Gastrocnemius medialis (tissue), 4 donors: ENCODE results near the gene MMUT.

Experiments used
- POLR2A ChIP-seq, 2 donors: fragments of 450-650 bp; IDR thresholded peaks; one replicate each; pipeline ENCODE4 v1.6.1; 2017; ENCODE audit warnings: antibody characterized with exemption in 2 of 2, mild to moderate bottlenecking in 2 of 2, moderate library complexity in 2 of 2
- TF ChIP-seq, protein P1 (sequence below), 5 experiments: fragments of 450-650 bp in 3 of 5; fragments of 200-600 bp in 2 of 5; sonication (generic) in 2 of 5; IDR thresholded peaks in 4 of 5; conservative IDR thresholded peaks in 1 of 5; 1 replicate in 4 of 5; 2 replicates in 1 of 5; pipeline ENCODE4 v1.5.1; 2016 to 2019; ENCODE audit warnings: antibody characterized with exemption in 5 of 5, mild to moderate bottlenecking in 3 of 5, moderate library complexity in 3 of 5

DNA sequence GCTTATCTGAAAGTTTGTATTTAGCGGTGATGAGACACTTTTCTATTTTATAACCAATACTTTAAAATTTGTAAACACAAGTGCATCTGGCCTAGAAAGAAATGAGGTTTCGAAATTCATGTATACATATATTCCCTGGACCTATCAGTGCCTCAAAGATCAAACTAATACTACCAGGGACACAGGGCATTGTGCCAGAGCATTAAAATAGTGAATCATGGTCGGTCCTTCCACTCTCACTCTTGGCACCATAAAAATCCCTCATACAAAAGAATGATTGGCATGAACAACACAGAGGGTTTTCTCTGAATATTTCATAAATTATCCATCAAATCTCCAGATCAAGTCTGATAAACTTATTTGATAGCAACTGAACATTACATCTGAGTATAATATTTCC is 62.0 kb downstream of the MMUT start:
- TF ChIP-seq, protein P1, sequence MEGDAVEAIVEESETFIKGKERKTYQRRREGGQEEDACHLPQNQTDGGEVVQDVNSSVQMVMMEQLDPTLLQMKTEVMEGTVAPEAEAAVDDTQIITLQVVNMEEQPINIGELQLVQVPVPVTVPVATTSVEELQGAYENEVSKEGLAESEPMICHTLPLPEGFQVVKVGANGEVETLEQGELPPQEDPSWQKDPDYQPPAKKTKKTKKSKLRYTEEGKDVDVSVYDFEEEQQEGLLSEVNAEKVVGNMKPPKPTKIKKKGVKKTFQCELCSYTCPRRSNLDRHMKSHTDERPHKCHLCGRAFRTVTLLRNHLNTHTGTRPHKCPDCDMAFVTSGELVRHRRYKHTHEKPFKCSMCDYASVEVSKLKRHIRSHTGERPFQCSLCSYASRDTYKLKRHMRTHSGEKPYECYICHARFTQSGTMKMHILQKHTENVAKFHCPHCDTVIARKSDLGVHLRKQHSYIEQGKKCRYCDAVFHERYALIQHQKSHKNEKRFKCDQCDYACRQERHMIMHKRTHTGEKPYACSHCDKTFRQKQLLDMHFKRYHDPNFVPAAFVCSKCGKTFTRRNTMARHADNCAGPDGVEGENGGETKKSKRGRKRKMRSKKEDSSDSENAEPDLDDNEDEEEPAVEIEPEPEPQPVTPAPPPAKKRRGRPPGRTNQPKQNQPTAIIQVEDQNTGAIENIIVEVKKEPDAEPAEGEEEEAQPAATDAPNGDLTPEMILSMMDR (IDR thresholded peaks at IDR 0.05 in 4 of 5, conservative IDR thresholded peaks at IDR 0.05 in 1 of 5) = no peak
- no peak for TF ChIP-seq POLR2A (IDR thresholded peaks at IDR 0.05)
